Stimulated activated CD8-positive, alpha-beta memory T cell treated with anti-CD3 and anti-CD28 coated beads, Interleukin-7, amount 100 ng/mL, for 4 hours (primary cell): Measurements from ENCODE around the gene CFAP52.
"Not testable (repeated sequence)": the region's sequence is repeated elsewhere in the genome, so short reads cannot be mapped to it uniquely, and the experiment has no call there.

Experiments
- DNase-seq, 2 donors: peaks; one replicate each; pipeline ENCODE4 v3.0.0-alpha.2; 2020; ENCODE audit warnings: low read depth in 2 of 2

Gene CFAP52

GRCh38 chr17:9576521-9577372 lies at the start of gene CFAP52:
CFAP52 (plus strand) TSS chr17:9576642; CDS start chr17:9576696, 54 bp downstream.
- peak; percentile 62 to 69 for DNase-seq

GRCh38 chr17:9527788-9528187 lies 48.7 kb upstream of the CFAP52 start:
- no peak for DNase-seq

- DNase-seq: no peak
These were observed 47.3 kb upstream of the CFAP52 start for GRCh38 chr17:9529033-9529700.

GRCh38 chr17:9531034-9531433 lies 45.4 kb upstream of the CFAP52 start:
- no peak for DNase-seq

- DNase-seq: no peak
These were observed 43.7 kb upstream of the CFAP52 start for GRCh38 chr17:9532715-9533114.

- DNase-seq: no peak
These were observed 43.0 kb upstream of the CFAP52 start for GRCh38 chr17:9533441-9533840.

GRCh38 chr17:9536061-9536460 lies 40.4 kb upstream of the CFAP52 start:
- DNase-seq: no peak

- DNase-seq: no peak
These were observed 39.2 kb upstream of the CFAP52 start for GRCh38 chr17:9537177-9537776.

- DNase-seq: no peak
These were observed 37.8 kb upstream of the CFAP52 start for GRCh38 chr17:9538626-9539025.

GRCh38 chr17:9541718-9542117 lies 34.7 kb upstream of the CFAP52 start:
- no peak for DNase-seq

GRCh38 chr17:9544221-9544620 lies 32.2 kb upstream of the CFAP52 start:
- no peak for DNase-seq

- no peak for DNase-seq
These were observed 27.2 kb upstream of the CFAP52 start for GRCh38 chr17:9549215-9549614.

GRCh38 chr17:9553181-9553580 lies 23.3 kb upstream of the CFAP52 start:
- no peak for DNase-seq

- DNase-seq: no peak
These were observed 22.8 kb upstream of the CFAP52 start for GRCh38 chr17:9553596-9553995.

- not testable (repeated sequence) for DNase-seq
These were observed 21.7 kb upstream of the CFAP52 start for GRCh38 chr17:9554715-9555114.

GRCh38 chr17:9557161-9557755 lies 19.2 kb upstream of the CFAP52 start:
- DNase-seq: no peak

- no peak for DNase-seq
These were observed 18.6 kb upstream of the CFAP52 start for GRCh38 chr17:9557857-9558256.

- no peak for DNase-seq
These were observed 12.3 kb upstream of the CFAP52 start for GRCh38 chr17:9564104-9564503.

- DNase-seq: no peak
These were observed 10.4 kb upstream of the CFAP52 start for GRCh38 chr17:9566067-9566466.

GRCh38 chr17:9566739-9567138 lies 9.7 kb upstream of the CFAP52 start:
- DNase-seq: not testable (repeated sequence)

- no peak for DNase-seq
These were observed 8.4 kb upstream of the CFAP52 start for GRCh38 chr17:9568004-9568403.

- no peak for DNase-seq
These were observed 7.4 kb upstream of the CFAP52 start for GRCh38 chr17:9568957-9569588.
